HCT116 (cell line): ENCODE measurements around the gene TNFRSF12A. TPM values are rescaled to one million over a fixed set of nuclear protein-coding genes. Genes with fewer than 3 reads are reported as not detected.
A peak's percentile ranks its signal among the peaks of the same experiment; 100 is the strongest.

Experiments used
- ATAC-seq: fragments of 200-7000 bp; cut with Tn5 transposase; 2 replicates; pipeline ENCODE4 v1.9.1; 2020; ENCODE audit warnings: mild to moderate bottlenecking, moderate library complexity
- BruUV-seq: library from RNA; stranded (reverse); fragments of 400-500 nt; replicated peaks from 2 replicates; lab custom pipeline; 2021; lab: Mats Ljungman, UMichigan
- CTCF ChIA-PET: fragments of 300-600 bp; sonication (Branson Sonifier 250); formaldehyde crosslinking; loops from one replicate; lab custom pipeline; 2021; ENCODE audit warnings: antibody characterized with exemption; lab: Charles Lee
- POLR2A ChIA-PET: fragments of 300-600, 350-600 bp; sonication (Branson Sonifier 250); formaldehyde crosslinking; loops from one replicate; lab custom pipeline; 2021; ENCODE audit warnings: antibody characterized with exemption; lab: Charles Lee
- RAD21 ChIA-PET, 2 experiments: fragments of 300-600 bp; sonication (Branson Sonifier 250); formaldehyde crosslinking; loops; one replicate each; lab custom pipeline; 2023; ENCODE audit warnings: low total read pairs in 2 of 2; ENCODE audit not compliant: uncharacterized antibody in 2 of 2, unreplicated experiment in 2 of 2, low non-redundant PET in 1 of 2; lab: Charles Lee
- DNase-seq: peaks from one replicate; pipeline ENCODE4 v3.0.0-alpha.2; 2010; ENCODE audit warnings: low read depth, low spot score
- H2AFZ ChIP-seq: fragments of 200-600 bp; shearing (Covaris generic), sonication (generic); 2 replicates; pipeline ENCODE4 v1.6.1; 2017; ENCODE audit warnings: low read depth, mixed run types, mixed read lengths, antibody characterized with exemption, low read length; ENCODE audit not compliant: poor library complexity, severe bottlenecking
- H3K27ac ChIP-seq: 2 replicates; pipeline ENCODE4 v1.5.1; 2012; ENCODE audit warnings: low read depth, low read length
- H3K27me3 ChIP-seq: fragments of 200-600 bp; sonication (generic); 2 replicates; pipeline ENCODE4 v1.6.1; 2016; ENCODE audit warnings: mixed run types, low read length, mixed read lengths; ENCODE audit not compliant: insufficient read depth
- H3K36me3 ChIP-seq, 2 experiments: fragments of 200-500 bp in 1 of 2; fragments of 200-600 bp in 1 of 2; sonication (Bioruptor generic) in 1 of 2; sonication (generic) in 1 of 2; 2 replicates each; pipeline versions ENCODE4 v1.5.1 to v1.6.1; 2014 to 2016; ENCODE audit warnings: low read length in 2 of 2, inconsistent platforms in 1 of 2, mixed read lengths in 1 of 2, mixed run types in 1 of 2; ENCODE audit not compliant: insufficient read depth in 2 of 2, control insufficient read depth in 1 of 2
- H3K4me1 ChIP-seq, 2 experiments: fragments of 200-600 bp in 1 of 2; sonication (generic) in 1 of 2; 2 replicates each; pipeline versions ENCODE4 v1.5.1 to v1.6.1; 2012 to 2017; ENCODE audit warnings: low read length in 2 of 2, inconsistent platforms in 1 of 2, mild to moderate bottlenecking in 1 of 2, mixed read lengths in 1 of 2, mixed run types in 1 of 2, moderate library complexity in 1 of 2; ENCODE audit not compliant: insufficient read depth in 2 of 2, control insufficient read depth in 1 of 2
- H3K4me2 ChIP-seq: fragments of 200-600 bp; sonication (generic); 2 replicates; pipeline ENCODE4 v1.6.1; 2017; ENCODE audit warnings: mixed run types, low read length, mixed read lengths
- H3K4me3 ChIP-seq, 2 experiments: fragments of 200-600 bp in 1 of 2; sonication (generic) in 1 of 2; replicated peaks in 1 of 2; 2 replicates each; pipeline ENCODE4 v1.5.1; 2011 to 2016; ENCODE audit warnings: low read length in 2 of 2, control low read depth in 1 of 2, low read depth in 1 of 2, mild to moderate bottlenecking in 1 of 2, mixed read lengths in 1 of 2, mixed run types in 1 of 2
- H3K79me2 ChIP-seq: fragments of 200-600 bp; sonication (generic); 2 replicates; pipeline ENCODE4 v1.6.1; 2017; ENCODE audit warnings: mild to moderate bottlenecking, mixed run types, low read length, moderate library complexity, mixed read lengths; ENCODE audit not compliant: insufficient read depth
- H3K9ac ChIP-seq: fragments of 200-600 bp; sonication (generic); 2 replicates; pipeline ENCODE4 v1.6.1; 2016; ENCODE audit warnings: low read length, mixed read lengths
- H3K9me2 ChIP-seq: fragments of 200-600 bp; sonication (generic), shearing (Covaris generic); 2 replicates; pipeline ENCODE4 v1.6.1; 2017; ENCODE audit warnings: mixed run types, mild to moderate bottlenecking, moderate library complexity; ENCODE audit not compliant: insufficient read depth
- H3K9me3 ChIP-seq, 2 experiments: fragments of 200-500 bp in 1 of 2; fragments of 200-600 bp in 1 of 2; sonication (Bioruptor generic) in 1 of 2; sonication (generic) in 1 of 2; 2 replicates each; pipeline ENCODE4 v1.6.1; 2014 to 2017; ENCODE audit warnings: low read length in 2 of 2, mixed read lengths in 2 of 2, inconsistent platforms in 1 of 2, low read depth in 1 of 2, mild to moderate bottlenecking in 1 of 2, mixed run types in 1 of 2, moderate library complexity in 1 of 2; ENCODE audit not compliant: control insufficient read depth in 1 of 2, insufficient read depth in 1 of 2
- H4K20me1 ChIP-seq: fragments of 200-600 bp; sonication (generic), shearing (Covaris generic); 2 replicates; pipeline ENCODE4 v1.6.1; 2017; ENCODE audit warnings: mixed run types, mild to moderate bottlenecking, moderate library complexity; ENCODE audit not compliant: insufficient read depth
- CBX3 ChIP-seq: IDR thresholded peaks from 2 replicates; pipeline ENCODE4 v1.6.1; 2012; ENCODE audit warnings: low read depth
- CEBPB ChIP-seq: IDR thresholded peaks from 2 replicates; pipeline ENCODE4 v1.6.1; 2012; ENCODE audit warnings: low read depth
- FOSL1 ChIP-seq: IDR thresholded peaks from 2 replicates; pipeline ENCODE4 v1.6.1; 2012; ENCODE audit warnings: low read depth
- MAX ChIP-seq: IDR thresholded peaks from 2 replicates; pipeline ENCODE4 v1.6.1; 2012
- POLR2A ChIP-seq: IDR thresholded peaks from 2 replicates; pipeline ENCODE4 v1.7.0; 2011; ENCODE audit warnings: borderline replicate concordance; ENCODE audit not compliant: insufficient read depth, insufficient read length; ENCODE audit errors: extremely low read depth
- REST ChIP-seq: IDR thresholded peaks from 2 replicates; pipeline ENCODE4 v1.6.1; 2012; ENCODE audit warnings: low read depth
- SIN3A ChIP-seq: IDR thresholded peaks from 2 replicates; pipeline ENCODE4 v1.6.1; 2012; ENCODE audit warnings: low read depth
- TCF7L2 ChIP-seq: IDR thresholded peaks from 2 replicates; pipeline ENCODE4 v1.7.0; 2011; ENCODE audit warnings: borderline replicate concordance, inconsistent platforms; ENCODE audit not compliant: insufficient read depth, insufficient read length; ENCODE audit errors: extremely low read depth
- ZFX ChIP-seq: fragments of 450-650 bp; IDR thresholded peaks from 2 replicates; pipeline ENCODE4 v1.6.1; 2017
- ZNF274 ChIP-seq: fragments of 200-500 bp; sonication (Bioruptor generic); IDR thresholded peaks from 2 replicates; pipeline ENCODE4 v1.6.1; 2014; ENCODE audit warnings: mild to moderate bottlenecking, low read depth, low read length, inconsistent platforms
- intact Hi-C: fragments of 100-400 bp; cut with micrococcal nuclease; formaldehyde crosslinking; loops from 2 replicates; pipeline ENCODE4 v1.10.0; 2022
- total RNA-seq: library from RNA; stranded (reverse); gene quantifications from one replicate; pipeline ENCODE4 v1.2.1, GENCODE V29; 2021; ENCODE audit not compliant: unreplicated experiment

The TNFRSF12A gene
- total RNA-seq, 1 experiment from 2014 or later, result 188 TPM

- Histone ChIP-seq H3K4me1 (peaks cover 11 to 62% of the 10 kb centered on the region in 2 experiments), H3K36me3 (no peaks in the 10 kb centered on the region), H3K9me2 (no peaks in the 10 kb centered on the region), H3K9ac (no peak overlapping the region), H2AFZ (no peak overlapping the region), H3K27ac (no peak overlapping the region), H4K20me1 (no peaks in the 10 kb centered on the region), H3K79me2 (no peaks in the 10 kb centered on the region), H3K4me3 (no peak overlapping the region), H3K4me2 (peak overlapping the region; percentile 99), H3K9me3 (no peaks in the 10 kb centered on the region), H3K27me3 (no peaks in the 10 kb centered on the region)
- intact Hi-C loops, result no loop called here
- no peak for DNase-seq
- ChIA-PET RAD21 (no interaction called here), POLR2A (no interaction called here), CTCF (interaction anchor here (2.0 to 2.1 kb wide), 2 partner anchors 14 to 17 kb away, joined by 8 to 10 read pairs; no protein-coding TSS in a partner anchor)
- BruUV-seq, result no TSS peak
- ATAC-seq, result no peak
- TF ChIP-seq MAX (no peak), ZNF274 (no peak), FOSL1 (no peak), REST (no peak), CEBPB (no peak), TCF7L2 (no peak), POLR2A (no peak), ZFX (no peak), SIN3A (no peak), CBX3 (no peak)
These were observed 24.5 kb downstream of the TNFRSF12A start for GRCh38 chr16:3044708-3045107.
